ENCODE data around the gene PGLYRP3.

PGLYRP3 gene

GRCh38 chr1:153313288-153313687 is 536 bp upstream of the PGLYRP3 start:
- DNase-seq = no peak

GRCh38 chr1:153310526-153310925 is 2.2 kb downstream of the PGLYRP3 start:
- no peak for DNase-seq

- DNase-seq = no peak
These were observed 3.3 kb downstream of the PGLYRP3 start for GRCh38 chr1:153309441-153309840.

GRCh38 chr1:153308540-153308939 is 4.2 kb downstream of the PGLYRP3 start:
- no peak for DNase-seq

- DNase-seq = no peak
These were observed 5.5 kb downstream of the PGLYRP3 start for GRCh38 chr1:153307221-153307600.

- DNase-seq = no peak
These were observed 6.2 kb downstream of the PGLYRP3 start for GRCh38 chr1:153306303-153307220.

GRCh38 chr1:153305682-153306081 is 7.1 kb downstream of the PGLYRP3 start:
- DNase-seq = no peak

GRCh38 chr1:153302308-153302707 is 10.4 kb downstream of the PGLYRP3 start:
- no peak for DNase-seq

- no peak for DNase-seq
These were observed 18.9 kb downstream of the PGLYRP3 start for GRCh38 chr1:153293851-153294250.

- no peak for DNase-seq
These were observed 19.3 kb downstream of the PGLYRP3 start for GRCh38 chr1:153293480-153293775.

GRCh38 chr1:153292740-153293479 is 19.8 kb downstream of the PGLYRP3 start:
- no peak for DNase-seq

- no peak for DNase-seq
These were observed 20.6 kb downstream of the PGLYRP3 start for GRCh38 chr1:153292185-153292584.

GRCh38 chr1:153291514-153291913 is 21.2 kb downstream of the PGLYRP3 start:
- DNase-seq = no peak

- no peak for DNase-seq
These were observed 24.0 kb downstream of the PGLYRP3 start for GRCh38 chr1:153288634-153289275.

- DNase-seq = no peak
These were observed 34.9 kb downstream of the PGLYRP3 start for GRCh38 chr1:153277852-153278251.

- DNase-seq = no peak
These were observed 40.6 kb downstream of the PGLYRP3 start for GRCh38 chr1:153272186-153272585.

- no peak for DNase-seq
These were observed 41.0 kb downstream of the PGLYRP3 start for GRCh38 chr1:153271711-153272110.

GRCh38 chr1:153265457-153265856 is 47.3 kb downstream of the PGLYRP3 start:
- no peak for DNase-seq

GRCh38 chr1:153262462-153263157 is 50.1 kb downstream of the PGLYRP3 start:
- peak; percentile 34 for DNase-seq

GRCh38 chr1:153262070-153262366 is 50.7 kb downstream of the PGLYRP3 start:
- DNase-seq = peak; percentile 38

GRCh38 chr1:153261281-153262069 is 51.3 kb downstream of the PGLYRP3 start:
- peak; percentile 83 for DNase-seq

GRCh38 chr1:153260585-153261280 is 52.0 kb downstream of the PGLYRP3 start:
- DNase-seq = peak; percentile 79

All from retina (tissue), 1 donor.